Keratinocyte (primary cell): ENCODE results near the gene TBC1D5. TPM values are rescaled to one million over a fixed set of nuclear protein-coding genes. Genes with fewer than 3 reads are reported as not detected.

Experiments used
- DNase-seq: peaks from one replicate; pipeline ENCODE4 v3.0.0-alpha.2; 2011; ENCODE audit warnings: low read depth, missing footprints, low spot score
- FAIRE-seq: peaks from 2 replicates; lab custom pipeline; 2011; peaks lifted over from hg19 to GRCh38; lab: Jason Lieb, UNC
- H2AFZ ChIP-seq: 2 replicates; pipeline ENCODE4 v1.6.0; 2012; ENCODE audit warnings: low read length, control low read depth, inconsistent platforms; ENCODE audit not compliant: control insufficient read depth
- H3K27ac ChIP-seq: 2 replicates; pipeline ENCODE4 v1.5.1; 2011; ENCODE audit warnings: low read length; ENCODE audit not compliant: control insufficient read depth, insufficient read depth
- H3K27me3 ChIP-seq: 3 replicates; pipeline ENCODE4 v1.6.0; 2011; ENCODE audit warnings: low read length; ENCODE audit not compliant: control insufficient read depth, insufficient read depth; ENCODE audit errors: extremely low read depth
- H3K36me3 ChIP-seq, 2 experiments: 2 replicates in 1 of 2; 3 replicates in 1 of 2; pipeline ENCODE4 v1.5.1; 2011; ENCODE audit warnings: low read length in 2 of 2, mild to moderate bottlenecking in 1 of 2; ENCODE audit not compliant: control insufficient read depth in 2 of 2, insufficient read depth in 2 of 2; ENCODE audit errors: extremely low read depth in 1 of 2
- H3K4me1 ChIP-seq: 3 replicates; pipeline ENCODE4 v1.5.1; 2011; ENCODE audit warnings: low read length; ENCODE audit not compliant: control insufficient read depth, insufficient read depth; ENCODE audit errors: extremely low read depth
- H3K4me2 ChIP-seq: 3 replicates; pipeline ENCODE4 v1.6.0; 2011; ENCODE audit warnings: low read depth, low read length; ENCODE audit not compliant: control insufficient read depth, insufficient read depth; ENCODE audit errors: extremely low read depth
- H3K4me3 ChIP-seq, 3 experiments: fragments of 200-600 bp in 1 of 3; sonication (generic) in 1 of 3; 2 replicates in 2 of 3; 3 replicates in 1 of 3; pipeline ENCODE4 v1.5.1; 2011 to 2016; ENCODE audit warnings: low read length in 3 of 3, mild to moderate bottlenecking in 3 of 3, control low read depth in 2 of 3, inconsistent platforms in 1 of 3, low read depth in 1 of 3, mixed read lengths in 1 of 3, mixed run types in 1 of 3, moderate library complexity in 1 of 3; ENCODE audit not compliant: control insufficient read depth in 2 of 3, insufficient read depth in 2 of 3; ENCODE audit errors: extremely low read depth in 1 of 3
- H3K79me2 ChIP-seq: 2 replicates; pipeline ENCODE4 v1.6.0; 2012; ENCODE audit warnings: low read length; ENCODE audit not compliant: control insufficient read depth, insufficient read depth
- H3K9ac ChIP-seq: 3 replicates; pipeline ENCODE4 v1.6.0; 2011; ENCODE audit warnings: low read length; ENCODE audit not compliant: control insufficient read depth, insufficient read depth; ENCODE audit errors: extremely low read depth
- H3K9me1 ChIP-seq: 3 replicates; pipeline ENCODE4 v1.6.0; 2011; ENCODE audit warnings: low read length; ENCODE audit not compliant: control insufficient read depth, insufficient read depth; ENCODE audit errors: extremely low read depth
- H3K9me3 ChIP-seq: 2 replicates; pipeline ENCODE4 v1.5.1; 2012; ENCODE audit warnings: low read depth, low read length; ENCODE audit not compliant: control insufficient read depth
- H4K20me1 ChIP-seq: 3 replicates; pipeline ENCODE4 v1.6.0; 2011; ENCODE audit warnings: low read length; ENCODE audit not compliant: control insufficient read depth, insufficient read depth; ENCODE audit errors: extremely low read depth
- CTCF ChIP-seq, 3 experiments: IDR thresholded peaks in 1 of 3; conservative IDR thresholded peaks in 1 of 3; optimal IDR thresholded peaks in 1 of 3; 2 replicates in 2 of 3; 3 replicates in 1 of 3; pipeline versions ENCODE3 to v1.5.1; 2011; ENCODE audit warnings: low read length in 3 of 3, mild to moderate bottlenecking in 3 of 3, moderate library complexity in 2 of 3, control low read depth in 1 of 3, inconsistent platforms in 1 of 3; ENCODE audit not compliant: insufficient read depth in 2 of 3; ENCODE audit errors: extremely low read depth in 1 of 3
- EZH2 ChIP-seq: IDR thresholded peaks from one replicate; pipeline ENCODE4 v1.6.1; 2012; ENCODE audit warnings: inconsistent platforms, mild to moderate bottlenecking, low read length, moderate library complexity
- dilution Hi-C: fragments of 300-500 bp; cut with MboI; formaldehyde crosslinking; loops from one replicate; pipeline ENCODE4 v1.7.0; 2020; ENCODE audit warnings: low sequenced_read_pairs; ENCODE audit not compliant: extremely low pct_ligation_motif_present
- polyA plus RNA-seq, 5 experiments: library from polyadenylated mRNA; depleted of rRNA in 3 of 5; stranded (reverse) in 3 of 5; stranded (forward) in 1 of 5; unstranded in 1 of 5; fragments of >200 nt; gene quantifications; 1 replicate in 1 of 5; 2 replicates in 3 of 5; 3 replicates in 1 of 5; pipeline versions ENCODE4 v1.2.1 to v1.2.3, GENCODE V29; 2011 to 2012; ENCODE audit warnings: missing spikeins in 2 of 5, low read depth in 1 of 5, low replicate concordance in 1 of 5

TBC1D5 gene
- polyA plus RNA-seq, 1 donor (not counting 4 experiments of a cell fraction or from before 2014, with no cell fraction given): 25.8 TPM

GRCh38 chr3:17190353-17191078 is 551.9 kb downstream of the TBC1D5 start:
- no peaks in the 10 kb centered on the region for H3K36me3 ChIP-seq
- no peak overlapping the region for H3K4me2 ChIP-seq
- H3K4me3 ChIP-seq: no peak overlapping the region
- no peaks in the 10 kb centered on the region for H3K4me1 ChIP-seq
- no peak overlapping the region for H3K9ac ChIP-seq
- TF ChIP-seq CTCF (optimal IDR thresholded peaks at IDR 0.05 in 1 of 3, IDR thresholded peaks at IDR 0.05 in 1 of 3, conservative IDR thresholded peaks at IDR 0.05 in 1 of 3; ENCODE audit: extremely low read depth in 1 of 3, insufficient read depth in 2 of 3, low read length in 3 of 3) (no peak), EZH2 (no peak)
- H3K9me3 ChIP-seq: no peaks in the 10 kb centered on the region
- H3K27me3 ChIP-seq: no peaks in the 10 kb centered on the region
- FAIRE-seq (no peak), DNase-seq (no peak)
- H3K27ac ChIP-seq: no peak overlapping the region
- dilution Hi-C loops: no loop called here
- H4K20me1 ChIP-seq: no peaks in the 10 kb centered on the region
- H2AFZ ChIP-seq: no peak overlapping the region
- H3K79me2 ChIP-seq: no peaks in the 10 kb centered on the region
- H3K9me1 ChIP-seq: no peaks in the 10 kb centered on the region

GRCh38 chr3:17188378-17188777 is 554.1 kb downstream of the TBC1D5 start:
- Histone ChIP-seq H3K4me2 (no peak overlapping the region), H4K20me1 (no peaks in the 10 kb centered on the region), H3K4me3 (no peak overlapping the region), H2AFZ (no peak overlapping the region), H3K9me3 (no peaks in the 10 kb centered on the region), H3K9me1 (no peaks in the 10 kb centered on the region), H3K79me2 (no peaks in the 10 kb centered on the region), H3K9ac (no peak overlapping the region), H3K36me3 (no peaks in the 10 kb centered on the region), H3K27ac (no peak overlapping the region), H3K4me1 (peaks cover 5% of the 10 kb centered on the region), H3K27me3 (no peaks in the 10 kb centered on the region)
- dilution Hi-C loops: no loop called here
- DNase-seq (no peak), FAIRE-seq (no peak)
- no peak for TF ChIP-seq CTCF (optimal IDR thresholded peaks at IDR 0.05 in 1 of 3, IDR thresholded peaks at IDR 0.05 in 1 of 3, conservative IDR thresholded peaks at IDR 0.05 in 1 of 3; ENCODE audit: extremely low read depth in 1 of 3, insufficient read depth in 2 of 3, low read length in 3 of 3)
